Gastrocnemius medialis (tissue), 4 donors: Measurements from ENCODE around the gene RFXAP.

Source experiments
- POLR2A ChIP-seq, 2 donors: fragments of 450-650 bp; IDR thresholded peaks; one replicate each; pipeline ENCODE4 v1.6.1; 2017; ENCODE audit warnings: antibody characterized with exemption in 2 of 2, mild to moderate bottlenecking in 2 of 2, moderate library complexity in 2 of 2
- TF ChIP-seq, protein P1 (sequence below), 5 experiments: fragments of 450-650 bp in 3 of 5; fragments of 200-600 bp in 2 of 5; sonication (generic) in 2 of 5; IDR thresholded peaks in 4 of 5; conservative IDR thresholded peaks in 1 of 5; 1 replicate in 4 of 5; 2 replicates in 1 of 5; pipeline ENCODE4 v1.5.1; 2016 to 2019; ENCODE audit warnings: antibody characterized with exemption in 5 of 5, mild to moderate bottlenecking in 3 of 5, moderate library complexity in 3 of 5

DNA sequence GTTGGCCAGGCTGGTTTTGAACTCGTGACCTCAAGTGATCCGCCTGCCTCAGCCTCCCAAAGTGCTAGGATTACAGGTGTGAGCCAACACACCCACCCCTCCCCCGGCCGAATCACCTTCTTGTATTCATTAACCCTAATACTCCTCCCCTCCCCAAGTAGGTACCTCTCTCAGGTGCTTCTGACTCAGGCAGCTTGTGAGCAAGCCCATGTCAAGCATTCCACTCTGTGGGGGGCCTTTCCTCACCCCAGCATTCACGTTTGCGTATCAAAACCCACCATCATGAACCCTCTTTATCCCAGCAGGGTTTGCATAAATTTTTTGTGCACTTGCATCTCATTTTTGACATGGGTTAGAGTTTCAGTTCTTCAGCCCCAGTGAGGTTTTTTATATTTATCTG, 23.6 kb upstream of the RFXAP start:
- TF ChIP-seq, protein P1, sequence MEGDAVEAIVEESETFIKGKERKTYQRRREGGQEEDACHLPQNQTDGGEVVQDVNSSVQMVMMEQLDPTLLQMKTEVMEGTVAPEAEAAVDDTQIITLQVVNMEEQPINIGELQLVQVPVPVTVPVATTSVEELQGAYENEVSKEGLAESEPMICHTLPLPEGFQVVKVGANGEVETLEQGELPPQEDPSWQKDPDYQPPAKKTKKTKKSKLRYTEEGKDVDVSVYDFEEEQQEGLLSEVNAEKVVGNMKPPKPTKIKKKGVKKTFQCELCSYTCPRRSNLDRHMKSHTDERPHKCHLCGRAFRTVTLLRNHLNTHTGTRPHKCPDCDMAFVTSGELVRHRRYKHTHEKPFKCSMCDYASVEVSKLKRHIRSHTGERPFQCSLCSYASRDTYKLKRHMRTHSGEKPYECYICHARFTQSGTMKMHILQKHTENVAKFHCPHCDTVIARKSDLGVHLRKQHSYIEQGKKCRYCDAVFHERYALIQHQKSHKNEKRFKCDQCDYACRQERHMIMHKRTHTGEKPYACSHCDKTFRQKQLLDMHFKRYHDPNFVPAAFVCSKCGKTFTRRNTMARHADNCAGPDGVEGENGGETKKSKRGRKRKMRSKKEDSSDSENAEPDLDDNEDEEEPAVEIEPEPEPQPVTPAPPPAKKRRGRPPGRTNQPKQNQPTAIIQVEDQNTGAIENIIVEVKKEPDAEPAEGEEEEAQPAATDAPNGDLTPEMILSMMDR (IDR thresholded peaks at IDR 0.05 in 4 of 5, conservative IDR thresholded peaks at IDR 0.05 in 1 of 5), result no peak
- TF ChIP-seq POLR2A (IDR thresholded peaks at IDR 0.05), result no peak
